T-helper 1 cell treated with Interleukin-12 subunit alpha and Interleukin-12 subunit beta and Interleukin-4 antibody, amounts not matched to agents 30 ng/mL and 1 ng/mL, for 36 hours (primary cell): Measurements from ENCODE around the gene STAB2. TPM values are rescaled to one million over a fixed set of nuclear protein-coding genes. Genes with fewer than 3 reads are reported as not detected.
"Not testable (repeated sequence)": the region's sequence is repeated elsewhere in the genome, so short reads cannot be mapped to it uniquely, and the experiment has no call there.

Experiments
- intact Hi-C: fragments of 100-400 bp; cut with micrococcal nuclease; formaldehyde crosslinking; loops from one replicate; pipeline ENCODE4 v1.15.1; 2024
- total RNA-seq: library from RNA; stranded (reverse); gene quantifications from 2 replicates; pipeline ENCODE4 v1.2.3, GENCODE V29; 2022

The STAB2 gene
- total RNA-seq, 1 donor from 2014 or later: not detected

DNA sequence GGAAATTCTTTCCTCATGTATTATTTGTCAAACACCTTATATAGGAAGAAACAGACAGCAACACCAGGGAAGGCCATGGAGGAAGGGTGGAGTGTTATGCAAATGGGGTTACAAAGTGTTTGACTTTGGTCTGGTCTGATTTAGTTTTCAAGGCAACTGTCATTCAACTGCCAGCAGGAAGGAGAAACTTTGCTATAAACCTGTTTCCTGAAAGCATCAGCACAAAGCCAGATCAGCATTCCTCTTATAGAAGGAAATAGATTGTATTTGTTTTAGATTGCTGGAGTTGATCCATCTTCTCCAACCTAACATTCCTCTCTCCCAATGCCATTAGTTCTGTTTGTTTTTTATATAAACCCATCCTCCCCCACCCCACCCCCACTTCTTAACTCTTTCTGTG, 65.7 kb downstream of the STAB2 start:
- intact Hi-C loops: no loop called here

- intact Hi-C loops: not testable (repeated sequence)
Observed at GRCh38 chr12:103653568-103654173, 66.6 kb downstream of the STAB2 start.

- intact Hi-C loops: no loop called here
Observed at GRCh38 chr12:103654816-103655215, 67.7 kb downstream of the STAB2 start.

DNA sequence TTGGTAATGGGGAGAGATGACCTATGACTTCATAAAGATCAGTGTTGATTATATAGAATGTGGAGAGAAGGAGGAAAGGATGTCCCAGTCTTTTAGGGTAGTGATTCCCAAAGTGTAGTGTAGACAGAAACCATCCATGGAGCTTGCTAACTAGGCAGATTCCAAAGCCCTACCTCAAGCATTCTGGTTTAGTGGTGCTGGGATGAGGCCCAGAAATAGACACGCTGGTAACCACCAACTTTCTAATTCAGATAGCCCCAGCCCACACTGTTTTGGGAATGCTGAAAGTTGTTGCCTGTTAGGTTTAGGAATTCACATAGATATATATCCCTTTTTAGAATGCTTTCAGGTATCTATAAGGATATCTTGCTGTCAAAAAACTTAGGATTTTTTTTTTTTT, 69.2 kb downstream of the STAB2 start:
- intact Hi-C loops: no loop called here

DNA sequence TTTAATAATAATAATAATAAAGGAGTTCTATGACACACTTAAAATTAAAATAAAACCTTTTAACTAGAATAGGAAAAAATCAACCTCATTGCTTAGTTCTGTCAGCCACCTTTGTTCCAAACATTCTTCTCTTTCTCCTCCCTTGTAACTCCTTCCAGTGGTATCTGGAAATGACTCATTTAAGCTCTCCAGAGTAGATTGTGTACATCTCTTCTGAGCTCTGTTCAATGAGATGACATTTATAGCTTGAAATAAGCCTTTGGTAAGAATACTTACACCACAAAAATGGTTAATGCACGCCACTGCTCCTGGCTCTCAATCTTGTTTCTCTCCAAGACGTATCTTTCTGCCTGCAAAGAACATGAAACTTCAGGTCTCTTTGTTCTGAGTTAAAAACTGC, 70.3 kb downstream of the STAB2 start:
- intact Hi-C loops: no loop called here

DNA sequence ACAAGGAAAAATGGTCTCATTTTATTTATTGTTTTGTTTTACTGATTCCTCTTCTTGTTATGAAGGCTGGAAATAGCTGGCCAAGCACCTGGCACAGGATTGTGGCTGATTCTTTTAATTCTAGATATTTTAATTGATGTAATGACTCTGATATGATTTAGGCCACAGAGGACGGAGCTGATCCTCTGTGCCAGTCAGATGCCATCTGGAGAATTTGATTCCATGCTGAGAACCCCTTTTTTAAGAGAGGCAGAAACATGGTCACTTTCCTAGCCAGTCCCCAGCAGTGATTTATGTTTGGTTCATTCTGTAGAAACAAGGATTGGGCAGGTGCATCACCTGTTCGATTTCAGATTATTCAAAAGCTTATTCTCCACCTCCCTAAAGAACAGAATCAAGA, 77.6 kb downstream of the STAB2 start:
- intact Hi-C loops: no loop called here

- intact Hi-C loops: no loop called here
Observed at GRCh38 chr12:103665971-103666370, 78.9 kb downstream of the STAB2 start.

- intact Hi-C loops: no loop called here
Observed at GRCh38 chr12:103667125-103667524, 80.1 kb downstream of the STAB2 start.

GRCh38 chr12:103668520-103668919, 81.4 kb downstream of the STAB2 start:
- intact Hi-C loops: no loop called here

DNA sequence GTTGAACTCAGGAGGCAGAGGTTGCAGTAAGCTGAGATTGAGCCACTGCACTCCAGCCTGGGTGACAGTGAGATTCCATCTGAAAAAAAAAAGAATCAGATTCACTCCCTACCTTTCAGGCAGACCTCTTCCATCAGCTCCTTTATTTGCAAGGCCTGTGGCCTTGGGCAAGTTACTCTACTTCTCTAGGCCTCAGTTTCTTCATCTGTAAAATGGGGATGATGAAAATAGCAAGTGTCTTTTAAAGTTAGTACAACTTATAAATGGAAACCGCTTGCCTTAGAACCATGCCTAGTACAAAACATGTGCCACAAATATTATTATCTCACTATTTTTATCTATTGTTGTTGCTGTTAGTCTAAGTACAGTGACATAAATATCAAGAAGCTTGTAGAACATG, 84.3 kb downstream of the STAB2 start:
- intact Hi-C loops: no loop called here

DNA sequence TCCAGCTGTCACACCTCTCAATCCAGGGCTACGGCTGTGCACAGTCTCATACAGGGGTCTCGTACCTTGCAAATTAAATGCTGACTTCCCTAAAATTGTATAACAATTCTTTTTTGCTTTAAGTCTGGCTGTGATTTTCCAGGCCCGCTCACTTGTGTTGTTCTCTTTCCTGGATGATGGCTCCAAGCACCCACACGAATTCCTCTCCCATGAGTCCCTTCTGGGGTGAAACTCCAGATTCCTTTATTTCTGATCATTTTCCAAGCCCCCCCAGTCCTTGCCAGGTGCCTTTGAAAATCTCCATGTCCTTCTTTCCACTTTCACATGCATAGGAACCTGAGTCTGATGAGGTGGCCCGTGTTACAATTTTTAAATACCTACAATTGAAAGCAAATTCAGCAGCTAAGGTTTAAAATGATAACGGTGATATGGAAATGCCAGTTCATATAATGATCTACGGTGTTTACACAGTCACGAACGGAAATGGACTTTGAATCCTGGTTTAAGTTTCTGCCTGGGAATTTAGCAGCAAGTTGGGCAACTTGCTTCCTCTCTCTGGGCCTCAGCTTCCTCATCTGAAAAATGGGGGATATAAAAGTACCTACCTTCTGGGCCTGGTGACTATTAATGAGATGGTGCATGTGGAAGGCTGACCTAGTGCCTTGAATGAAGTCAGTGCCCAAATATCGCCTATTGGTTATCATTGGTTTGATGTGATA, 85.5 kb downstream of the STAB2 start:
- intact Hi-C loops: no loop called here

DNA sequence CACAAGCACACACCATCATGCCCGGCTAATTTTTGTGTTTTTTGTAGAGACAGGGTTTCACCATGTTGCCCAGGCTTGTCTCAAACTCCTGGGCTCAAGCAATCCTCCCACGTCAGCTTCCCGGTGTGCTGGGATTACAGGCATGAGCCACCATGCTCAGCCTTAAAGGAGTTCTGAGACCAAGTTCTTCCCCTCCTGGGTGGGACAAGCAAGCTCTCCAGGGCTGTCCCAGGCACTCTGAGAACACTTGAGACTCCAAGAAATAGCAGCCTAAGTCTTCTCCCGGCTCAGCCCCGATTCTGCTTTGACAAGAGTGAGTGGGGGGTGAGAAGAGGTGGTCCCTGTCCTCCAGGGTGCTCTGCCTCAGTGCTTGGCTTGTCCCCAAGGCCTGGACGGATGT, 86.4 kb downstream of the STAB2 start:
- intact Hi-C loops: no loop called here

DNA sequence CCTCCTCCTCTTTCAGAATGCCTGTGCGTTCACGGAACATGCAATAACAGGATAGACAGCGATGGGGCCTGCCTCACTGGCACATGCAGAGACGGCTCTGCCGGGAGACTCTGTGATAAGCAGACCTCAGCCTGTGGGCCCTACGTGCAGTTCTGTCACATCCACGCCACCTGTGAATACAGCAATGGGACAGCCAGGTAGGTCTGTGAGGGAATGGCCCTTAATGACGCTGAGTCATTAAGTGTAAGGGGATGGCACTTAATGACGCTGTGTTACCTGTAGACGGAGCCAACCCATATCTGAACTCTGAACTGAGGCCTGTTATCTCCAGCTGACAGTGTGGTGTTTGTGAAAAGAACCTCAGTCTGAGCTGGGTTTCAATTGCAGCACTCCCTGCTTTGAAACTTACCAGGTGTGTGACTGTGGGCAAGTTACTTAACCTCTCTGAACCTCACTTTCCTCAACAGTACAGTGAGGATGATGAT, 86.9 kb downstream of the STAB2 start:
- intact Hi-C loops: no loop called here

DNA sequence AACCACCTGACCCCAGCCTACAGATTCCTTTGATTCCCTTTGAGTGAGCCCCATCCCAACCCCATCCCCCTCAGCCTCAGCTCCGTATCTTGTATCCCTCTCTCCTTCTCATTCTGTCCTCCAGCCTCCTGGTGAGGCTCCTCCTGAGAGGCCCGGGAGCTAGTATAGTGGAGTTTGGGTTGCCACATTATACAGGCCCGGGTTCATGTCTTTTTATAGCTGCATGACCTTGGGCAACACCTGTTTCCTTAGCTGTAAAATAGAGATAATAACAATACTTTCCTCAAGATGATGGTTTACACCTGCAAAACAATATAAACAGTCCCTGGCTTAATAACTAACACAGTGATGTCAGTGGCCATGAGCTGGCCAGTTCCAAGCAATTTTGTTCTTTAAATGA, 89.8 kb downstream of the STAB2 start:
- intact Hi-C loops: no loop called here

- intact Hi-C loops: no loop called here
Observed at GRCh38 chr12:103677341-103677740, 90.3 kb downstream of the STAB2 start.

DNA sequence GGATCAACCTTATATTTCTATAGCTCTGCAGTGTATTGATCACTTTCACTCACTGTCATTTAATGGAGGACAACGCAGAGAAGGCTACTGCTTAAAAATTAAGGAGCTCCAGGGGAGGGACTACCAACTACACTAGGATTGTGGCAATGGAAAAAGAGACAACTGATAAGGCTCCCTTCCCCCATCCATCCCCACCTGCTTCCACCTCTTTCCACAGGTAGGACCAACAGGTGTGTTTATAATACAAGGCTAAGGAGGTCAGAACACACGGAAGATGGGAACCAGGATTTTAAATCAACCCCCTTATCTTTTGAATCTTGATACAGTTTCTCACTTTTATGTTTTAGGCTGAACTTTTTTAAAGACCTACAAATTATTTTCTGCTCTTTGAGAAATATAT, 90.8 kb downstream of the STAB2 start:
- intact Hi-C loops: no loop called here

DNA sequence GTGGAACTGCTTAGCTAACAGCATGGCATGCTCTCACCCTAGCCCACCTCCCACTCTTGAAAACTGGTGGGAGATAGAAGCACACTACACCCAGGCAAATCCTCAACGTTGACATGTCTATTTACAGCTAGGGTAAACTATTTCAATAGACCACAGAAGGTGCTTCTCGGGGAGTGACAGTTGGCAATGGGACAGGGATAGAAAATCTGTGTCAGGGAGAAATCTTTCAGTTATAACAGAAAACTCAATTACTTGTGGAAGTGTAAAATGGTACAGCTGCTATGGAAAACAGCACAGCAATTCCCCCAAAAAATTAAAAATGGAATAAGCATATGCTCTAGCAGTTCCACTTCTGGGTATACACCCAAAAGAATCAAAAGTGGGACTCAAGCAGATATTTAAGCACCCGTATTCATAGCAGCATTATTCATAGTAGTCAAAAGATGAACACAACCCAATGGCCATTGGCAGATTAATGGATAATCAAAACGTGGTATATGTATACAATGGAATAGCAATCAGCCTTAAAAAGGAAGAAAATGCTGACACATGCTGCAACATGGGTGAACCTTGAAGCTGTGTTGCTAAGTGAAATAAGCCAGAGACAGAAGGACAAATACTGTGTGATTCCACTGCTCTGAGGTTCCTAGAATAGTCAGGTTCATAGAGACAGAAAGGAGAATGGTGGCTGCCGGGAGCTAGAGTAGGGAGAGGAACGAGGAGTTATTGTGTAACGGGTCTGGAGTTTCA, 92.5 kb downstream of the STAB2 start:
- intact Hi-C loops: no loop called here

DNA sequence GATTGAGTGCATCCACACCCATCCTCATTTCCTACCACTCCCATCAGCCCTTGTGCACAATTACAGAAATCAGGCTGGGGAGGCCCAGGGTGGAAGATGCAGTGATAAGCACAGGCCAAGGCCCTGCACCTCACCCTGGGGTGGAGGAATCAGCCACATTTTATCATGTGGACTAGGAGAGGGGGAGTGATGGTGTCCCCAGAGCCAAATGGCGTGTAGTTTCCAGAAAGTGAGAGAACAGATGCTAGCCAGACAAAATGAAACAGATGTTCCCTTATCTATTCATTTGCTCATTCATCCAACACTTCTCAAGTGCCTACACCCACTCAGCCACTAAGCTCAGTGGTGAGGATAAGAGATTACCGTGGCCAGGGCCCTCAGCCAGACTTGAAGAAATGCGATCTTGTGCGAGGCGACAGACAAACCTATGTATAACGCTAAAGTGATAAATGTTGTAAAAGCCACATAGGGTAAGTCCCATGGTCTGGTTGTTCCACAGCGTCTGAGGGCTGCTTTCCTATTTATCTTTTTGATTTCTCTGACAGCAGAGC, 93.6 kb downstream of the STAB2 start:
- intact Hi-C loops: no loop called here

GRCh38 chr12:103686026-103686425, 99.0 kb downstream of the STAB2 start:
- intact Hi-C loops: no loop called here

DNA sequence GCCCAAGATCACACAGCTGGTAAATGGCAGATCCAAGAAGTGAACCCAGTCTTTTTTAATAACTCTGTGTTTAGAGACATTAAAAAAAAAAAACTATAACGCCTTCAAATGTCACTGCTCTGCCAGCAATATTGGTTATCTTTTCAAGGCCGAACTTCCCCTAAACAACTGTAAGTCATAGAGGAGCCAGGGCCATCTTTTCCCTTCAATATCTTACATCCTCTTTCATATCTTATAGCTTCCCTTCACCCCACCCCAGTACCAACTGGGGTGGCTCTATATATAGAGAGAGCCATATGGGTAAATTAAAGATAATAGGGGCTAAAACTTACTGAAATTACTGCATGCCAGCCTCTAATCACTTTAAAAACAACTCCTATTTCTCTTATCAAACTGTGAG, 100.2 kb downstream of the STAB2 start:
- intact Hi-C loops: no loop called here

DNA sequence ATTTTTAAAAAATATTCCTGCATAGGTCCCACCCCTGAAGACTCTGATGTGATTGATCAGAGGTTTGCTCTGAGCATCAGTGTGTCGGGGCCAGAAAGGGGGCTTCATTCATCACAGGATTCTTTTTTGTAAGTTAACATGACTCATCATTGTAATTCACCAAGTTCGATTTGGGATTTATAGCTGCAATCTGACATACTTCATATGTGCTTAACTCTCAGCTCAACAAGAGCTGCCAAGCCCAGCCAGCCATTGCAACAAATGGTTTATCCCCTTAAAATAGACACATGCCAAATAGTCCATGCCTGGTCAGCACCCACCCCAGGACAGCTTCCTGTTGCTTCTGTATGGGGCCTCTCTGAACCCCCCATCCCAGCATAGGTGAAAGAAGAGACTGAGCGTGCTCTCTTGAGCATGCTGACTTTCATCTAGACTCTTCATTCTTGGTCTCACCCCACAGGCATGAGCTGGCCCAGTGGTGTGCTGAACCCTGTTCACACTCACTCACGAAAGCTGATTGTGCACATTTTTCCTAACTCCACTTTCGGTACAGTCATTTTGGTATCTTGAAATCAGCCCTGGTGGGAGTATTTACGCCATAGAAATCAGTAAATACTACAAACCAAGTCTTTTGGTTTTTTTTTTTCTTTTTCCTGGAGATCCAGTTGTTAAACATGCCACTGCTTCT, 101.4 kb downstream of the STAB2 start:
- intact Hi-C loops: no loop called here

- intact Hi-C loops: no loop called here
Observed at GRCh38 chr12:103690426-103690825, 103.4 kb downstream of the STAB2 start.
